NCI-H82 treated with DMSO at 0.1 percent for 48 hours (cell line): Measurements from ENCODE around the gene TRIM10.

Experiments used
- DNase-seq: peaks from one replicate; lab custom pipeline; 2025; ENCODE audit not compliant: unreplicated experiment; lab: John Stamatoyannopoulos, UW

TRIM10 gene

DNA sequence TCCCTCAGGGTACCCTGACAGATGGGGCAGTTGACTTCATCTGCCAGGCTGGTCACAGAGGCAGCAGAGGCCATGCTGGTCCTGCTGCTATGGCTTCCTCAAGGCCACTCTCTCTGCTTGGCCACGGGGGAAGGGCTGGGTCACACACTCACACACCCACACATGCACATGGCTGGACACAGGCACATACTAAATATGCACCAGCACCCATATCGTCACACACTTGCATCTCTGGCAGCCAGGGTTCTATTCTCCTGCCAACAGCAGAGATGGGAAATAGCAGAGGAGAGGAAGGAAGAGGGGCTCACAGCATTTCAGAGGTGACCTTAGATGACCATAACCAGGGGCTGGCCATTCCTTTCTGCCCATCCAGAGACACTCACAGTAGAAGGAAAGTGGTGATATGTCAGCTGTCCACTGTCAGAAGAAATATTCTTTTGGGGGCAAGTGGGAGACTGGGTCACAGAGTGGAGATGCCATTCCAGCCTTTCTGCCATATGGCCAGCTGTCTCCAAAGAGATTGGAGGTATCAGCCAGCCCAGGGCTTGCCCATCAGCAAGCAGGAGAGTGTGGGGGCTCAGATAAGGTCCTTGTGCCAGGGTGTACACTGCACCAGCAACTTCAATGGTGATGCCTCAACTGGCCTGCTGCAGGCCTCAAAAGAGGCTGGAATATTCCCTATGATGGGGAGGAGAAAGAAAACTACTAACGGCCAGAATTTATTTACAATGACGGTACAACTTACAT lies at the start of gene TRIM10:
Gene TRIM10 (minus strand): TSS at position 427 of the 747 bp plus-strand sequence. CDS start 353 bp downstream, at position 74.
- no peak for DNase-seq

DNA sequence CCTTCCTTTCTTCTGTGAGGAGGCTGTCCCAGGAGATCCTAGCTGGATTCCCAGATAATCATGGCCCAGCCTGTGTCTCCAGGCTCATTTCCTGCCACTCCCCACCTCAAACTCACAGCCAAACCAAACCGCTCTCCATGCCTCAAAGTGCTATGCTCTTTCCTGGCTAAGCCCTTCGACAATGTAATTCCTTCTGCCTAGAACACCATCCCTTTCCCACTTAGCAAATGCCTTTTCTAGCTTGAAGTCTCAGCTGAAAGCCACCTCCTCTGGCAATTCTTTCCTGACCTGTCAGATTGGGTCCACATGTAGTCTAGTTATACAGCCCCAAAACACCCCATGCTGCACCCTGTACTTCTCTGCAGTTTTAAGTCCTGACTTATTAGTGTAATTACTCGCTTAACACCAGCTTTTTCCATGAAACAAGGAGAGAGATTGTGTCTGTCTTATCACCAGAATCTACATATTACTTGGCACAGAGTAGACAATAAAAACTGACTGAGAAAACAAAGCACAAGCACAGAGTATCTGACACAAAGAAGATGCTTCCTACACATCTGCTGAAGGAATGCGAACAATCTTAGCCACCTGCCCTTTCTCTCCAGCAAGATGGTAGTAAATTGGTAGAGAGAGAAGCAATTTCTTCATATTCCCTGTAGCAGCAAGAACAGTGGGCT lies 46.7 kb upstream of the TRIM10 start:
- no peak for DNase-seq

DNA sequence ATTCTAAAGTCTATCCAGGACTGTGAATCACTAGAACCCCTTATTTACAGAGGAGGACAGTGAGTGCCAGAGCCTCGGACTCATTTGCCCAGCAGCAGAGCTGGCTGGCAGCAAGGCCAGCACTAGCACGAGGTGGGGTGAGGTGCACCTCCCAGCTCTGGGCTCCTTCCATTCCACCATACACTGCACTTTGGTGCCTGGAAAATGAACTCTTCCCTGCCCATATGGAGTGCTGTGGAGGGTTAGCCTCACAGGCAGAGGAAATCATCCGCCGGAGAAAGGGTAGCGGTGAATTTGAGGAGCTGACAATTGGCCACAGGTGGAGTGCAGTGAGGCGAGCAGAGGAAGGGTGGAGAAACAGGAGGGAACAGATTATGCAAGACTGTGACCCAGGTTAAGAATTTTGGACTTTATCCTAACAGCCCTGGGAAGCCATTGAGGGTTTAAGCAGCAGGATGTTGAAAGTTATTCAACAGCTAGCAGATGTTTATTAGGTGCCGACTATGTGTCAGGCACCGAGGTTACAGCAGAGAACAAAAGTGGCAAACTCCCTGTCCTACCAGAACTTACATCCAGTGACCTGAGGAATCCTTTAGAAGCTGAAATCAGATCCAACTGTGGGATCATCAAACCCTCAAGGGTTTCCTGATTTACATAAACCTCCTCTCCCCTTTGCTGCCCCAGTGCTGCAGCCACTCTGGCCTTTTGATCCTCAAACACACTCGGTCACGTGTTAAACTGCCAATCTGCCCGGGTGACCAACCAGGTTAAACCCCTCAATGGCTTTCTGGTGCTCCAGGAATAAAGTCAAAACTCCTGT lies 46.0 kb upstream of the TRIM10 start:
- no peak for DNase-seq

- DNase-seq: no peak
Observed at GRCh38 chr6:30206152-30206551, 45.1 kb upstream of the TRIM10 start.

DNA sequence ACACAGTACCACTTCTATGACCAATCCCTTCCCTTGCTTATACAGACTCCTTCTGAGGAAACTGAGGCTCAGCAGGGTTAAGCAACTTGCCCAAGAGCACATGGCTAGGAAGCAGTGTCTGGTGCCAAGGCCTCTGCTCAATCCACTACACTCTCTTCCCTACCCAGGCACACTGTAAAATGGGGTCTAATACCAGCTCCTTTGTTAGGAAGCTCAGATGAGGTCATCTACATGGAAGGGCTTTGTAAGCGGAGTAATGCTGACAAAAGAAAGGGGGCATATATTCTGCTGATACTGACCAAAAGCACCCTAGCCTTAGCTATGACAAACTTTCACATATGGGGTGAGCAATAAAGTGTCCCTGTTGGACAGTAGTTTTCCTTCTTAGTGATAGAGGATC lies 43.1 kb upstream of the TRIM10 start:
- no peak for DNase-seq

DNA sequence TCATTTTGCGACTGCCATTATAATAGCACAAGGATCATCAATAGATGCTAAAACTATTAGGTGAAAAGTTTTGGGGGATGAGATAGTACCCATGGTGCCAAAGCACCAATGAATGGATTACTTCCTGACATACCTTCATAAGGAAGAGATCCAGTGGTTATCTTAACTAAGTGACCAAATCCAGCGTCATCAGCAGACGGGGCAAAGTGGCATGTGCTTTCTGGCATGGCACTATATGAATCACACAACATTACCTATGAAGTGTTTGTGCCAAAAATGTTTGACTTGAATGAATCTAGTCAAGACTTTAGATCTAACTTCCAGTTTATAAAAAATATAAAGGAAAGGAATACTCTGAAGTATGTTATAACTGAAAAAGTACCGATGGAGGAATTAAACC lies 41.4 kb upstream of the TRIM10 start:
- DNase-seq: no peak

- no peak for DNase-seq
Observed at GRCh38 chr6:30200551-30201281, 39.7 kb upstream of the TRIM10 start.

- no peak for DNase-seq
Observed at GRCh38 chr6:30198166-30199084, 37.4 kb upstream of the TRIM10 start.

GRCh38 chr6:30196376-30196775 lies 35.4 kb upstream of the TRIM10 start:
- DNase-seq: no peak

GRCh38 chr6:30195951-30196350 lies 34.9 kb upstream of the TRIM10 start:
- no peak for DNase-seq

- no peak for DNase-seq
Observed at GRCh38 chr6:30194797-30195690, 34.0 kb upstream of the TRIM10 start.

GRCh38 chr6:30192076-30192475 lies 31.1 kb upstream of the TRIM10 start:
- DNase-seq: no peak

GRCh38 chr6:30188541-30188940 lies 27.5 kb upstream of the TRIM10 start:
- no peak for DNase-seq

GRCh38 chr6:30185846-30186484 lies 25.0 kb upstream of the TRIM10 start:
- DNase-seq: no peak

- no peak for DNase-seq
Observed at GRCh38 chr6:30184417-30185031, 23.5 kb upstream of the TRIM10 start.

- DNase-seq: no peak
Observed at GRCh38 chr6:30180145-30180544, 19.1 kb upstream of the TRIM10 start.

- DNase-seq: no peak
Observed at GRCh38 chr6:30178837-30179236, 17.8 kb upstream of the TRIM10 start.

DNA sequence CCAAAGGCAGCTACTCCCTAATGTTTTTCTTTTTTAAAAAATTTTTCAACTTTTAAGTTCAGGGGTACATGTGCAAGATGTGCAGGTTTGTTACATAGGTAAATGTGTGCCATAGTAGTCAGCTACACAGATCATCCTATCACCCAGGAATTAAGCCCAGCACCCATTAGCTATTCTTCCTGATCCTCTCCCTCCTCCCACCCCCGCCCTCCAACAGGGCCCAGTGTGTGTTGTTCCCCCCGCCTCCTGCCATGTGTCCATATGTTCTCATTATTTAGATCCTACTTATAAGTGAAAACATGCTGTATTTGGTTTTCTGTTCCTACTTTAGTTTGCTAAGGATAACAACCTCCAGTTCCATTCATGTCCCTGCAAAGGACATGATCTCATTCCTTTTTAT lies 14.8 kb upstream of the TRIM10 start:
- peak; percentile 61 for DNase-seq
